NB4 (cell line): ENCODE measurements around the gene NFATC1.

ENCODE experiments used
- CTCF ChIP-seq: IDR thresholded peaks from one replicate; pipeline ENCODE4 v1.5.1; 2012; ENCODE audit warnings: low read depth, low read length
- MYC ChIP-seq: IDR thresholded peaks from 2 replicates; pipeline ENCODE4 v1.6.1; 2011; ENCODE audit warnings: low read depth, low read length

DNA sequence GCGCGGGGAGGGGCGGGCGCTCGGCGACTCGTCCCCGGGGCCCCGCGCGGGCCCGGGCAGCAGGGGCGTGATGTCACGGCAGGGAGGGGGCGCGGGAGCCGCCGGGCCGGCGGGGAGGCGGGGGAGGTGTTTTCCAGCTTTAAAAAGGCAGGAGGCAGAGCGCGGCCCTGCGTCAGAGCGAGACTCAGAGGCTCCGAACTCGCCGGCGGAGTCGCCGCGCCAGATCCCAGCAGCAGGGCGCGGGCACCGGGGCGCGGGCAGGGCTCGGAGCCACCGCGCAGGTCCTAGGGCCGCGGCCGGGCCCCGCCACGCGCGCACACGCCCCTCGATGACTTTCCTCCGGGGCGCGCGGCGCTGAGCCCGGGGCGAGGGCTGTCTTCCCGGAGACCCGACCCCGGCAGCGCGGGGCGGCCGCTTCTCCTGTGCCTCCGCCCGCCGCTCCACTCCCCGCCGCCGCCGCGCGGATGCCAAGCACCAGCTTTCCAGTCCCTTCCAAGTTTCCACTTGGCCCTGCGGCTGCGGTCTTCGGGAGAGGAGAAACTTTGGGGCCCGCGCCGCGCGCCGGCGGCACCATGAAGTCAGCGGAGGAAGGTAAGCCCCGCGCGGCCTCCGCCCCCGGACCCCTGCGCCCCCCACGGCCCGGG is at the start of gene NFATC1:
- no peak for TF ChIP-seq MYC
- no peak for TF ChIP-seq CTCF
